Progenitor cell of endocrine pancreas (in vitro differentiated cells): ENCODE data around the gene PSPH. TPM values are rescaled to one million over a fixed set of nuclear protein-coding genes. Genes with fewer than 3 reads are reported as not detected.
A peak's percentile ranks its signal among the peaks of the same experiment; 100 is the strongest.

ENCODE experiments used
- DNase-seq: peaks from one replicate; pipeline ENCODE4 v3.0.0; 2021; ENCODE audit warnings: low spot score; ENCODE audit not compliant: unreplicated experiment
- H3K27ac Mint-ChIP-seq: 2 replicates; pipeline ENCODE4 v1.8.0; 2021; ENCODE audit warnings: mild to moderate bottlenecking, moderate library complexity, mixed read lengths
- H3K27me3 Mint-ChIP-seq: 2 replicates; pipeline ENCODE4 v1.8.0; 2021; ENCODE audit warnings: mixed read lengths
- H3K36me3 Mint-ChIP-seq: 2 replicates; pipeline ENCODE4 v1.8.0; 2022; ENCODE audit warnings: mixed read lengths; ENCODE audit not compliant: insufficient read depth
- H3K4me1 Mint-ChIP-seq: 2 replicates; pipeline ENCODE4 v1.8.0; 2021; ENCODE audit warnings: low read depth, mixed read lengths
- H3K4me3 Mint-ChIP-seq: 2 replicates; pipeline ENCODE4 v1.8.0; 2021; ENCODE audit warnings: low read depth, mild to moderate bottlenecking, moderate library complexity, mixed read lengths
- H3K9me3 Mint-ChIP-seq: 2 replicates; pipeline ENCODE4 v1.8.0; 2021; ENCODE audit warnings: low read depth, mixed read lengths
- CTCF ChIP-seq: fragments of 200-600 bp; sonication (generic); IDR thresholded peaks from one replicate; pipeline ENCODE4 v1.5.0; 2021; ENCODE audit warnings: antibody characterized with exemption, mild to moderate bottlenecking; ENCODE audit not compliant: unreplicated experiment
- total RNA-seq: library from RNA; stranded (reverse); gene quantifications from 2 replicates; pipeline ENCODE4 v1.2.1, GENCODE V29; 2021

PSPH gene
- total RNA-seq, 1 donor from 2014 or later = 36.6 TPM

GRCh38 chr7:56063882-56064625 is 12.8 kb upstream of the PSPH start, which contains the start of gene SUMF2:
Gene SUMF2 (plus strand): TSS chr7:56064286. CDS start chr7:56064312, 26 bp downstream.
- peaks cover 34% of the 10 kb centered on the region for H3K36me3 Mint-ChIP-seq

DNA sequence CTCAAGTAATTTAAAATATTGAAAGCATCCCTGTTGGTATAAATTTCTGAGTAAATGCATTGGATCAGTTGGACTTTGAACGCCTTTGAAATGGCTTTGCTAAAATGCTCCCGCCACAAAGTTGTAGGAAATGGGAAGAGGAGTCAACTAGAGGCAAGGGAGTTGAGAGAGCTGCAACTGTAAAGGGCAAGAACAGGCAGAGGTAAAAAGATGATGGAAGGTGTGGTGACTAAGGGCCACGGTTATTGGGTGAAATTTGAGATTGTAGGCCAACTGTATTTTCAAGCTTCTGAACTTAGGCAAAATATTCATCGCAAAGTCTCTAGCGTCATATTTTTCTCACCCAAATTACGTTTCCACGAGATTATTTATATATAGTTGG is 12.2 kb upstream of the PSPH start:
- Mint-ChIP-seq H3K9me3 (no peaks in the 10 kb centered on the region), H3K4me1 (peaks cover 15% of the 10 kb centered on the region), H3K27me3 (no peaks in the 10 kb centered on the region), H3K36me3 (peaks cover 30% of the 10 kb centered on the region), H3K27ac (peak overlapping the region; percentile 99), H3K4me3 (peak overlapping the region; percentile 94)
- no peak for DNase-seq
- TF ChIP-seq CTCF = no peak

More at GRCh38 chr7:56063882-56064625, 12.8 kb upstream of the PSPH start, which contains the start of gene SUMF2:
- Mint-ChIP-seq H3K4me1 (peaks cover 15% of the 10 kb centered on the region), H3K27ac (peak within 1 kb of the TSS; percentile 99), H3K27me3 (no peaks in the 10 kb centered on the region), H3K4me3 (peak within 1 kb of the TSS; percentile 94), H3K9me3 (no peaks in the 10 kb centered on the region)
- peak; percentile 38 for TF ChIP-seq CTCF
- DNase-seq = peak; percentile 87

GRCh38 chr7:56062382-56062781 is 11.1 kb upstream of the PSPH start:
- peak overlapping the region; percentile 49 for H3K27ac Mint-ChIP-seq
- peaks cover 36% of the 10 kb centered on the region for H3K36me3 Mint-ChIP-seq
- TF ChIP-seq CTCF = no peak
- no peaks in the 10 kb centered on the region for H3K27me3 Mint-ChIP-seq
- no peaks in the 10 kb centered on the region for H3K9me3 Mint-ChIP-seq
- no peak overlapping the region for H3K4me3 Mint-ChIP-seq
- H3K4me1 Mint-ChIP-seq = peaks cover 15% of the 10 kb centered on the region
- no peak for DNase-seq

DNA sequence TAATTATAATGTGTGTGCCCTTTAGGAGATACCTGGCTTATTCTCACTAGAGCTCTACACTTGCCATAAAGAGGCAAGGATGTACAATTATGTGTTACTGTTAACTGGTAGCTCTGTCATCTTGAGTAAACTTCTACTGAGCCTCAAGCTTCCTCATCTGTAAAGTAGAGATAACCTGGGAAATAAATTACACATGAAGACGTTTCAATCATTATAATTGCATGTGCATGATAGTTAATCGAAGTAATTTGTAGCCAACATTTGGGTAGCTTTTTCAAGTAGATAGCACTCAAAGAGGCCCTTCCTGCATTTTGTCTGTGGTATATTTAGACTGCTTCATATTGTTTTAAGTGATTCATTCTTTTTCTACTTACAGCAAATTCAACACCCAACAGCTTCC is 2.7 kb upstream of the PSPH start:
- H3K9me3 Mint-ChIP-seq = no peaks in the 10 kb centered on the region

DNA sequence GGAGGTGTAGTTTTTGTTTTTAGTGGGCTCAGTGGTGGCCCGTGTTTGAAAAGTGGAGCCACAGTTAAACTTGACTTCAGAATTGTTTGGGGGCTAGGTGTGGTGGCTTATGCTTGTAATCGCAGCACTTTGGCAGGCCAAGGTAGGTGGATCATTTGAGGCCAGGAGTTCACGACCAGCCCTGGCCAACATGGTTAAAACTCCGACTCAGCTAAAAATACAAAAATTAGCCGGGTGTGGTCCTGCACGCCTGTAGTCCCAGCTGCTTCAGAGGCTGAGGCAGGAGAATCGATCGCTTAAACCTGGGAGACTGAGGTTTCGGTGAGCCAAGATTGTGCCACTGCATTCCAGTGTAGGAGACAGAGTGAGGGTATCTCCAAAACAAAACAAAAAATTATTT is 2.1 kb upstream of the PSPH start:
- H3K4me3 Mint-ChIP-seq = peak overlapping the region; percentile 95
- peaks cover 20% of the 10 kb centered on the region for H3K36me3 Mint-ChIP-seq
- H3K4me1 Mint-ChIP-seq = peaks cover 14% of the 10 kb centered on the region
- peak overlapping the region; percentile 90 for H3K27ac Mint-ChIP-seq
- DNase-seq = no peak
- H3K9me3 Mint-ChIP-seq = no peaks in the 10 kb centered on the region
- no peaks in the 10 kb centered on the region for H3K27me3 Mint-ChIP-seq
- no peak for TF ChIP-seq CTCF

More for the DNA sequence above, 2.7 kb upstream of the PSPH start:
- DNase-seq = no peak
- no peak for TF ChIP-seq CTCF
- Mint-ChIP-seq H3K36me3 (peaks cover 20% of the 10 kb centered on the region), H3K4me1 (peaks cover 14% of the 10 kb centered on the region), H3K27ac (no peak overlapping the region), H3K27me3 (no peaks in the 10 kb centered on the region), H3K4me3 (peak overlapping the region; percentile 37)
